Testis (tissue), 3 donors: ENCODE data around the gene SERPINB2. TPM values are rescaled to one million over a fixed set of nuclear protein-coding genes. Genes with fewer than 3 reads are reported as not detected.
A peak's percentile ranks its signal among the peaks of the same experiment; 100 is the strongest.

Source experiments
- DNase-seq: peaks from one replicate; pipeline ENCODE4 v3.0.0-alpha.2; 2019
- H3K27ac ChIP-seq, 2 donors: fragments of 200-600 bp; sonication (generic); one replicate each; pipeline ENCODE4 v1.5.1; 2019
- H3K27me3 ChIP-seq: fragments of 200-600 bp; sonication (generic); one replicate; pipeline ENCODE4 v1.5.1; 2019
- H3K36me3 ChIP-seq: fragments of 200-600 bp; sonication (generic); one replicate; pipeline ENCODE4 v1.5.1; 2017; ENCODE audit warnings: low read depth; ENCODE audit errors: missing control alignments
- H3K4me1 ChIP-seq: fragments of 200-600 bp; sonication (generic); one replicate; pipeline ENCODE4 v1.5.1; 2019
- H3K4me3 ChIP-seq, 2 donors: fragments of 200-600 bp; sonication (generic); one replicate each; pipeline ENCODE4 v1.5.1; 2017 to 2019
- H3K9me3 ChIP-seq: fragments of 200-600 bp; sonication (generic); one replicate; pipeline ENCODE4 v1.5.1; 2017
- POLR2A ChIP-seq: fragments of 450-650 bp; IDR thresholded peaks from one replicate; pipeline ENCODE4 v1.6.1; 2017; ENCODE audit warnings: antibody characterized with exemption, mild to moderate bottlenecking, moderate library complexity
- WGBS, 2 donors: methylation state at CpG; one replicate each; pipeline ENCODE4 v1.1.5; 2018; 5-methylcytosine and 5-hydroxymethylcytosine counted together
- intact Hi-C: fragments of 100-400 bp; cut with DNase I; formaldehyde crosslinking; loops from one replicate; pipeline ENCODE4 v1.15.1; 2023; ENCODE audit warnings: low total_unique reads
- polyA plus RNA-seq: library from polyadenylated mRNA; stranded (reverse); fragments of 350-450 nt; fragmentation: Illumina TruSeq; extraction: RNeasy Lipid Tissue Mini Kit (QIAGEN cat#74804); gene quantifications from one replicate; pipeline ENCODE4 v1.2.3, GENCODE V29; 2014; ENCODE audit warnings: low read depth, low replicate concordance; ENCODE audit not compliant: insufficient read depth
- total RNA-seq, 2 donors: library from RNA; depleted of rRNA; stranded (reverse); fragments of >200 nt; gene quantifications; one replicate each; pipeline ENCODE4 v1.2.3, GENCODE V29; 2016
- TF ChIP-seq, protein P1 (sequence below), 3 experiments: fragments of 450-650 bp in 2 of 3; fragments of 200-600 bp in 1 of 3; sonication (generic) in 1 of 3; IDR thresholded peaks; one replicate each; pipeline ENCODE4 v1.5.1; 2016 to 2019; ENCODE audit warnings: antibody characterized with exemption in 3 of 3, mild to moderate bottlenecking in 2 of 3, moderate library complexity in 1 of 3

The SERPINB2 gene
- total and polyA plus RNA-seq, 3 donors from 2014 or later, result not detected

DNA sequence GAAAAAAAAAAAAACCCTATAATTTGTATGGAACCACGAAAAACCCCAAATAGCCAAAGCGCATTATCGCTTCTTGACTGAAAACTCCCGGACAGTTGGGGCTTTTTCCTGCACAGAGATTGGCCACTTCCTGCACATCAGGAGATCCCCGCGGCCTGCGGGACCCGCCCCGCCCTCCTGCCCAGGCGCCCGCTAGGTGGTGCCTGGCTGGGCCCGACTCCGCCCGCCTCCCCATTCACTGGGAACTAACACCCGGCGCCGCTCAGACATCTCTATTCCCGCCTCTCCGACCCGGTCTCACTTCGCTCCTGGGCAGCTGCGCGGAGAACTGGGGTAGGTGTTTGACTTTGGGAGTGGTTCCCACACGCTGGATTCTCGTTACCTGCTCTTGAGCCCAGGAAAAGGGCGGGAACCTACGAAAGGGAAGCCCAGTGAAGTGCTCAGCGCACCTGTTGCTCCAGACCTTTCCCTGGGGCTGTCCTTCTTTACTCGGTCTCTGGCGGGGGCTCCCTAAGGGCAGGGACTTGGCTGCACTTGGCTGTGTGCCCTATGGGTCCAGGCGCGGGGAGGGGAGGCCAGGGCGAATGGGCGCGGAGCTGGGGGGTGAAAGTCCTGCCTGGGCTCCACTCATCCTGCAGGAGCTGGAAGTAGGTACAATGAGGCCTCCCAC, 61.7 kb downstream of the SERPINB2 start, which contains the start of gene HMSD:
Gene HMSD, plus strand, starts transcription at position 234 of the 670 bp plus-strand sequence. CDS start 4,155 bp downstream, outside the sequence.
- Histone ChIP-seq H3K27ac (no peak within 1 kb of the TSS), H3K4me3 (peak within 1 kb of the TSS; percentile 38 to 41), H3K36me3 (no peaks in the 10 kb centered on the region), H3K4me1 (no peaks in the 10 kb centered on the region), H3K27me3 (no peaks in the 10 kb centered on the region), H3K9me3 (no peaks in the 10 kb centered on the region)
- WGBS, 2 donors, result 9 to 15% methylated on average over 24 to 35 of the region's 35 CpGs
- peak; percentile 63 for DNase-seq
- TF ChIP-seq, protein P1, sequence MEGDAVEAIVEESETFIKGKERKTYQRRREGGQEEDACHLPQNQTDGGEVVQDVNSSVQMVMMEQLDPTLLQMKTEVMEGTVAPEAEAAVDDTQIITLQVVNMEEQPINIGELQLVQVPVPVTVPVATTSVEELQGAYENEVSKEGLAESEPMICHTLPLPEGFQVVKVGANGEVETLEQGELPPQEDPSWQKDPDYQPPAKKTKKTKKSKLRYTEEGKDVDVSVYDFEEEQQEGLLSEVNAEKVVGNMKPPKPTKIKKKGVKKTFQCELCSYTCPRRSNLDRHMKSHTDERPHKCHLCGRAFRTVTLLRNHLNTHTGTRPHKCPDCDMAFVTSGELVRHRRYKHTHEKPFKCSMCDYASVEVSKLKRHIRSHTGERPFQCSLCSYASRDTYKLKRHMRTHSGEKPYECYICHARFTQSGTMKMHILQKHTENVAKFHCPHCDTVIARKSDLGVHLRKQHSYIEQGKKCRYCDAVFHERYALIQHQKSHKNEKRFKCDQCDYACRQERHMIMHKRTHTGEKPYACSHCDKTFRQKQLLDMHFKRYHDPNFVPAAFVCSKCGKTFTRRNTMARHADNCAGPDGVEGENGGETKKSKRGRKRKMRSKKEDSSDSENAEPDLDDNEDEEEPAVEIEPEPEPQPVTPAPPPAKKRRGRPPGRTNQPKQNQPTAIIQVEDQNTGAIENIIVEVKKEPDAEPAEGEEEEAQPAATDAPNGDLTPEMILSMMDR (IDR thresholded peaks at IDR 0.05), result peak in 1 of 3 experiments; percentile 14
- no peak for TF ChIP-seq POLR2A
- intact Hi-C loops, result no loop called here

DNA sequence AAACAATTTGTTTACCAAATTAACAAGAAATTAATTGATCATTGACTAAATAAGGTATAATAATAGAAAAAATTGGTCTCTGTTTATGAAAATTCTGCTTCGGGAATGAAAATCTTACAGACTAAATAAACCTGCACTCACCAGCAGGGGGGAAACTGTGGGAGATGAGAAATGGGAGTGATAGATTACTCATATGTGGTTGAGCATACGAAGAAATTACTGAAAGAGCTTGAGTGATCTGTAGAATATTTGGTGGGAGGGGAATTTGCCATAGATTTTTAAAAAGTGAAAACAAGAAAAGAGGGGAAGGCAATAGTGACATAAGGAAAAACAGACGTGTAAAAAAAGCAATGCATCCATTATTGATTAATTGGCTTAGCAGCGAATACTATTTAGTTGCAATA, 63.8 kb downstream of the SERPINB2 start:
- intact Hi-C loops, result no loop called here
- 79 to 85% methylated on average over 4 of the region's 4 CpGs for WGBS, 2 donors
- Histone ChIP-seq H3K27me3 (no peaks in the 10 kb centered on the region), H3K9me3 (no peaks in the 10 kb centered on the region), H3K4me1 (no peaks in the 10 kb centered on the region), H3K4me3 (no peak overlapping the region), H3K36me3 (no peaks in the 10 kb centered on the region), H3K27ac (no peak overlapping the region)
- no peak for DNase-seq
- no peak for TF ChIP-seq POLR2A
- TF ChIP-seq, protein P1 (IDR thresholded peaks at IDR 0.05), result no peak

Other genes with a start within 250 kb of the SERPINB2 start
- under 1 TPM in 1 of 2 donors, not detected in 1; 0.24 TPM for gene SERPINB4, start 243.4 kb upstream of the SERPINB2 start, total RNA-seq
- 0.90 TPM for gene SERPINB4, start 243.4 kb upstream of the SERPINB2 start, polyA plus RNA-seq
- gene SERPINB3, start 225.8 kb upstream of the SERPINB2 start, total RNA-seq, result 1 to 10 TPM in 1 of 2 donors, under 1 TPM in 1; 0.74 to 1.1 TPM
- gene SERPINB3, start 225.8 kb upstream of the SERPINB2 start, polyA plus RNA-seq, result 2.4 TPM
- 1 to 10 TPM in 1 of 2 donors, under 1 TPM in 1; 0.50 to 2.0 TPM for gene SERPINB11, start 184.7 kb upstream of the SERPINB2 start, total RNA-seq
- gene SERPINB11, start 184.7 kb upstream of the SERPINB2 start, polyA plus RNA-seq, result 0.34 TPM
- gene SERPINB7, start 112.3 kb upstream of the SERPINB2 start, total RNA-seq, result under 1 TPM in 1 of 2 donors, not detected in 1; 0.25 TPM
- gene SERPINB7, start 112.3 kb upstream of the SERPINB2 start, polyA plus RNA-seq, result 0.16 TPM
- not detected for gene SERPINB10, start 20.3 kb downstream of the SERPINB2 start, total RNA-seq
- gene SERPINB10, start 20.3 kb downstream of the SERPINB2 start, polyA plus RNA-seq, result not detected
- under 1 TPM; 0.19 to 0.39 TPM for gene HMSD, start 61.6 kb downstream of the SERPINB2 start, total RNA-seq
- 0.53 TPM for gene HMSD, start 61.6 kb downstream of the SERPINB2 start, polyA plus RNA-seq
- 1 to 10 TPM; 5.0 to 7.2 TPM for gene SERPINB8, start 82.4 kb downstream of the SERPINB2 start, total RNA-seq
- 4.9 TPM for gene SERPINB8, start 82.4 kb downstream of the SERPINB2 start, polyA plus RNA-seq